NCI-H1694 treated with DMSO at 0.1 percent for 48 hours (cell line): ENCODE data around the gene SIX3.

Source experiments
- DNase-seq: peaks from one replicate; lab custom pipeline; 2025; lab: John Stamatoyannopoulos, UW

Gene SIX3

DNA sequence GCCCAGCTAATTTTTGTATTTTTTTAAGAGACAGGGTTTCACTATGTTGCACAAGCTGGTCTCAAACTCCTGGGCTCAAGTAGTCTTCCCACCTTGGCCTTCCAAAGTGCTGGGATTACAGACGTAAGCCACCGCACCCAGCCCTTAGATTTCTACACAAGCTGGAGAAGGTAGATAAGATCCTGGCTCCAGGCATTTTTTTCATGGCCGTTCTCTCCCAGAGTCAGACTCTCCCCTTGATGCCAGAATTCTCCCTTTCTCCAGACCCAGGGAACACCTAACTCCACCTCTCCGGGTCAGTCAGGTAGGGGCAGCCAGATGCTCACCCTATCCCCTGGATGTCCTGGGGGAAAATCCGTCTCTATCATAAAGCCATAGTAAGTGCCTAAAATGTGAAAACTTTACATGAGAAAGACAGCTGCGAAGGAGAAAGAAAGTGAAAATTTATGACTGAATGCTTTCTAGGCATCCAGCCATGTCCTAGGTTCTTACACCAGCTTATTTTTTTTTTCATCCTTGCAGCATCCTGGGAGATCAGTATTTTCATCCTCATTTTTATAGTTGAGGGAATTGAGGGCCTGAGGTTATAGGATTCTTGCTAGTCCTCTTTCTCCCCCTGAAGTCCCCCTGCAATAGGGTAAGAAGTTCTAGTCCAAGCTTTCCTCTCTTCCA, 16.3 kb downstream of the SIX3 start:
- no peak for DNase-seq

DNA sequence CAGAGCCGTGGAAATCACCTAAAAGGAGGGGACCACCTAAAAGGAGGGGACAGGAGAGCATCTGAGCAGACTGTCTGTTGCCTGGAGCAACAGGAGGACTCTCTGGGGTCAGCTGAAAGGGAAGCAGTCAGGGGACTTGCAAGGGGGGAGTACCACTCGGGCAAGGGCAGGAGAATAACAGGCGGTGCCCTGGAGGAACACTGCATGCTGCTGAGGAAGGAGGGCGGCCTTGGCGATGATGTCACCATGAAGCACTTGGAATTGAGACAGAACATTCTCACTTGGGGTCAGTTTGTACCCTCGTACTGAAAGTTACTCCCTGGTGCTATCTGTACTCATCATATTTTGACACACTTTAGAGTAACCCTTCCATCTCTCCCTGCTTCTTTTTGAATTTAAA, 18.4 kb downstream of the SIX3 start:
- no peak for DNase-seq

DNA sequence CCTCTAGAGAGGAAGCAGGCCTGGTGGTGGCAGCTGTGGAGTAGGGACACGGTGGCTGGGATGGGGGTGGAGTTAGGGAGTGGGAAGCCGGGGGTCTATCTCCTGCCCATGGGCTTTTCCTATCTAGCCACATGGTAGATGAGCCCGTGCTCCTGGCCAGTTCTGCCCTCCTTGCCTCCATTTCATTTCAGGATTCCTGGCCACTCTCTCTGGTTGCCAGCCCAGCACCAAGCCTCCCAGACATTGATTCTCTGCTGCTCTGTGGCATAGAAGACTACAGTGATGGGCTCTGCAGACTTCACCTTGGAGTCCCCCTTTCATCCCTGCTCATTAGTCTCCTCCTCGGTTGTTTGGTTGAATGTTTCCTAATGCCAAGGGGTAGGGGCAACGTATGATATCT, 19.4 kb downstream of the SIX3 start:
- no peak for DNase-seq

DNA sequence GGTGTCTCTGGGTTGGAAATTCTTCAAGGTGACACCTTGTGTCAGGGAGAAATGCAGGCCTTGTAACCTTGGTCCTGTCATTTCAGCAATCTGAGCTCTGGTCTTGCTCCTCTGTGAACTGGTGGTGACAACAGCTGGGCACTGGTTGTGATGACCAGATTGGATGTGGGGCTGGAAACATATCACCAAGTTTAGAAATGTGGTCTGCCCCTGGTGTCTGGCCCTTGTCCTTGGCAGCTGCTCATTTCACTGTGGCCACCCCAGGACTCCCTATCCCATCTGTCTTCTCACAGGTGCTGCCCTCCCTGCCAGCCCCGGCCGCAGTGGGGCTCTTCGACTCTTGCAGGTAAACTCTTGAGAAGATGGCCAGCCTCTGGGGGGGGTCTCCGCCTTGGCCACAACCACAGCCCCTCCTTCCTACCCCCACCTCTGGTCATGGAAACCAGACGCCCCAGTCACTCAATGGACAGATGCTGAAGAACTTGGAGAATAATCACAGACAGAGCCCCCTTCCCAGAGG, 20.7 kb downstream of the SIX3 start:
- no peak for DNase-seq

DNA sequence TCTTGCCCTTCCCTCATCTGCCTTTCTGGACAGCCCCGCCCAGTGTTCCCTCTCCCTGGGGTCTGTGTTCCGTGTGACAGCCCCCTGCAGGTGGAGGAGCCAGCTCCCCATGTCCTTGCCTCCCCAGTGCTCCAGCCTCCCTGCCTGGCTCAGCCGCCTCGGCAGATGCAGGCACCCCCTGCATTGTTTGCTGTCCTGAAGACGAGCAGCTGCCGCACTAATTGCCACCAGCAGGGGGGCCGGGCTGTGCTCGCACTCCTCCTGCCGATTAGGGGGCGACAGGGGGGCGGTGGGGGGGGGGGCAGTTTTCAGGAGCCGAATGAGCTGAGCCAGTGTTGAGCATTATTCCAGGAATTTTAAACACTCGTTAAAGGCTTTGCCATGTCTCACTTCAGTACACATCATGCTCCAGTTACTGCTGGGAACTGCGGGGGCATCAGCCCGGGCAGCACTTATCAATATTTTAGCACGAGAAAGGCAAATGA, 23.3 kb downstream of the SIX3 start:
- DNase-seq, result peak; percentile 96

DNA sequence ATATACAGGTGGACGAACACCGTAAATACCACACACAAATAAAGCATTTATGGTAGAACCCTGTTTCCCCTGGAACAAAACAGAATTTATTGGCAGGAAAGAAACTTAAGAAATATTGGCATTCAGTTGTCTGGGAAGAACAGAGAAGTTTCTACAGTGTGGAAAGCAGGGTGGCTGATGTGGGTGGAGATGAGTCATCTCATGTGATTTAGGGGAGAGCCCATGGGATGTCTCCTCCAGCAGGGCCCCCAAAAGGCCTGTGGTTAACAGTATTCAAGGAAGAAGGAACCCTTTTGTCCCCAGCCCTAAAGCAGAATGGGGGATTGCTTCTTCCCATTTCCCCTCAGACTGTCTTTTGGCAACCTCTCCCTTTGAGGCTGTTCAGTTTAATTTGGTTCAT, 24.2 kb downstream of the SIX3 start:
- no peak for DNase-seq

DNA sequence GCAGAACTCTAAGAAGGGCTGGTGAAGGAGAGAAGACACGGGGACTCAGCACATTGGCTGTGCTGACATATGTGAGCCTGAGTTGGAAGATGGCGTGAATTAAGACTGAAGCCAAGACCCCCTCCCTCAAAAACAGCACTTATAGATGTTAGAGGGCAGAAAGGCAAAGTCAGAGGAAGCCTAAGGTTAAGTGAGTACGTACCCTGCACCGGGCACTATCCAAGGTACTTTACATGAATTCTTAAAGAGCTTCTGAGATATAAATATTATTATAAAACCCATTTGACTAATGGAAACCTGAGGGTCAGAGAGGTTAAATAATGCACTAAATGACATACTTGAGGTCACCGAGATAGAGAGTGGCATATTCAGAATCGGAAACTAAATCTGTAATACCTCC, 25.6 kb downstream of the SIX3 start:
- no peak for DNase-seq

DNA sequence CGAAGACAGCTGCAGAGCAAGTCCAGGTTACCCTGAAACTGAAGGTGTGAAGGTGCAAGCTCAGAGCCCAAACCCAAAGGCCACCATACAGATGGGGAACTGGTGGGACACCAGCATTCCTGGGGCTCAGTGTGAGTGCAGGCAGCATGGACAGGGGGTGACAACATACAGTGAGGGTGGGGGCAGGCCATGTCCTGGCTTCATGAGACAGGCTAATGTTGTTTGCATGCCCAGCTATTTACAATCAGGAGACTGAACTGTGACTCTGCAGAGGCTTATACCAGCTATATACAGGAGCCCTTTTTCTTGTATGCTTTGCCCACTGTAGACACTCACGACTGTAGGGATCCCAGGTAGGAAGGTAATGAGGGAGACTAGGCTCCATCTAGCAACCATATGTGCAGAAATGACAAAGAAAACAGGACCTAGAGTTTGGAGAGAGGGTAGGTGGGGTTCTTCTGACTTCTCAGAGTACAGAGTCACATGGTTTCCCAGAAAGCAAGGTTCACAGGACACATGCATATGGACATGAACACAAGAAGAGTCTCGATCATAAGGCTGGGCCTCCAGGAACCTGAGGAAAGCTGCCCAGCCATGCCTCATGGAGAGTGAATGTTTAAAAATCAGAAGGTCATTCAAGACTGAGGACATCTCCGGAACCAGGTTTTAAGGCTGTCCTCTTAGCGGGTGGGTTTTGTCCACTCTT, 26.4 kb downstream of the SIX3 start:
- DNase-seq, result no peak

DNA sequence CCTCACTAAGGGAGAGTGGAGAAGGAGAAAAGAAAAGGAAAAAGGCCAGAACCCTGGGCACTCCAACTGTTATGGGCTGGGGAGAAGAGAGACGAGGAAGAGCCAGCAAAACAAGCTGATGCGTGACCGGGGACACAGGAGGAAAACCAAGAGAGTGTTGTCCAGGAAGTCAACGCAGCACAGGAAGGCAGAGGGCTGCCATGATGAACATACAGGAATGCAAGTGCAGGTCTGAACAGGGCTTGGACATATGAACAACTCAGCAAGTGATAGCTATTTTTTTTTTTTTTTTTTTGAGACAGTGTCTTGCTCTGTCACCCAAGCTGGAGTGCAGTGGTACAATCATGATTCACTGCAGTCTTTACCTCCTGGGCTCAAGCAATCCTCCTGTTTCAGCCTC, 28.4 kb downstream of the SIX3 start:
- no peak for DNase-seq

DNA sequence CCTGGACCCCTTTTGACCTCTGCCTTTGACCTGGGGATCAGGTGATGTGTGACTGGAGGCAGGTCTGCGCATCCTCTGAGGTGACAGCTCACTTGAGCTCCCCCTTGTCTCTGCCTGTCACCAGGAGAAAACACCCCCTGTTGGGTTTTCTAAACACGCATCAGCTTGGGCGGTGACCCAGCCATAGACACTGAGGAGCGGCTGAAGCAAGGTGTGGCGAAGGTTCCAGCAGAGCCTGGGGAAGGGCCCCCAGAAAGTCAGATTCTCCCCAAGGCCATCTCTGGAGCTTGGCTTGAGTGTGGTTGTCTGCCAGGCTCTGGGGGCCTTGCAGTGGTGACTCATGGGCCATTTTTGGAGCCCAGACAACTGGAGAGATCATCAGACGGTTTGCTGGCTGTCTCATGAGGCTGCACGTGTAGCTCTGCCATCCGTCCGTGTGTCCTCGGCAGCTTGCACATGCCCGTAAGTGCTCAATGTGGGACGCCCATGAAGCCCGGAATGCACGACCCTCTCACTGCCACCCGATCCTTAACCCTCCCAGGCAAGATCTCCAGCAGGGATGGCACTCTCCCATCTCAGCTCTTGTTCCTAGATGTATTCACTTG, 29.4 kb downstream of the SIX3 start:
- DNase-seq, result no peak

DNA sequence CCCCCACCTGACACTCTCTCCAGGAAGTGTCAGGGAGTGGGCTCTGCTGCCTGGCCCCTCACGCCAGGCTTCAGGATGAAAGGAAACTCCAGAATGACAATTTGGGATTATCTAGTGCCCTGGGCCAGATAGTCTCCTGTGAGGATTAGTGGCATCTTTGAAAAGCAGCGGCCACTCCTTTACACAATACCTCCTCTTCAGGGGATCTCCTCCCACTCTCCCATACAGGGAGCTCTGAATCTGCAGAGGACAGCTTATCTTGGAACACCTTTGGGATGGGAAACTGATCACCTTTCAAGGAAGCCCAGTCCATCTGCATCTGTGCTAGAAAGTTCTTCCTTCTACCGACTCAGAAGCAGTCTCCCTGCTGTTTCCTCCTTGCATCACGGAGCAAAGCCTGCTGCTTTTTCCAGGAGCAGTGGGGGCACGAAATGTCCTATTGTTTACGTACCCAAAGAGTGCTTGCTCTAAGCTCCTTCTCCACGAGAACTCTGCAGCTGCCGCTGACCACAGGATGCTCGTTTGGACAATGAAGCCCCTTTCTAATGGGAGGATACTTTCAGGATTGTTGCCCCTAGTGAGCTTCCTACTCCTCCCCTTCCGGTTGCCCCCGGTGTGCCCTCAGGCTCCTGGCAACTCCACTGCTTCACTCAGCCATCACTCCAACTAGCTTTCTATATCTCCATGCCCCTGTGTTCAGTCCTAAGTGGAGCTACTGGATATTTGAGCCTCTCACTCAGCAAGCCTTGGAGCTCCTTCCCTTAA, 31.5 kb downstream of the SIX3 start:
- no peak for DNase-seq

DNA sequence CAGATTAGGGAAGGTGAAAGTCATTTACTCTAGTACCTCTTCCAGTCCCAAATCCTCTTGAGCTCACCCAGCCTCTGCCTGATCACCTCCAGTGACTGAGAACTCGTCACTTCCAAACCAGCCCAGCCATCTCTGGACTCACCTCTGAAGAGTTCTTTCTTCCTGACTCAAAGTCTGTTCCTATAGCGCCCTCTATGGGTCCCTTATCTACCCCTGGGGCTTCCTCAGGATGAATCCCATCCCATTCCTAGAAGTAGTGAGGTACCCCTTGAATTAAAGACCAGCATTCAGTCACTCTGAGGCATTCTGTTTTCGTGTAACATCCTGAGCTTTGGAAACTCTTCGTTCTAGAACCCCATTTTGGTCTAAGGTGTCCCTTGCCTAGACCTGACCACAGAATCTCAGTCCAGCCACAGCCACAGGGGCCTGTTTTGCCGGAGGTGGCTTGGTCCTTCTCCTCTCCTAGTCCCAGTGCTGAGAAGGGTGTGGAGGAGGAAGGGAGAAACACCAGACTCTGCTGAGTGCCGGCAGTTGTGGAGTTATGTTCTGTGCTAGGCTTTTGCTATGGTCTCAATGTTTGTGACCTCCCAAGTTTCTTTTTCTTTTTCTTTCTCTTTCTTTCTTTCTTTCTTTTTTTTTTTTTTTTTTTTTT, 32.7 kb downstream of the SIX3 start:
- peak; percentile 73 for DNase-seq

DNA sequence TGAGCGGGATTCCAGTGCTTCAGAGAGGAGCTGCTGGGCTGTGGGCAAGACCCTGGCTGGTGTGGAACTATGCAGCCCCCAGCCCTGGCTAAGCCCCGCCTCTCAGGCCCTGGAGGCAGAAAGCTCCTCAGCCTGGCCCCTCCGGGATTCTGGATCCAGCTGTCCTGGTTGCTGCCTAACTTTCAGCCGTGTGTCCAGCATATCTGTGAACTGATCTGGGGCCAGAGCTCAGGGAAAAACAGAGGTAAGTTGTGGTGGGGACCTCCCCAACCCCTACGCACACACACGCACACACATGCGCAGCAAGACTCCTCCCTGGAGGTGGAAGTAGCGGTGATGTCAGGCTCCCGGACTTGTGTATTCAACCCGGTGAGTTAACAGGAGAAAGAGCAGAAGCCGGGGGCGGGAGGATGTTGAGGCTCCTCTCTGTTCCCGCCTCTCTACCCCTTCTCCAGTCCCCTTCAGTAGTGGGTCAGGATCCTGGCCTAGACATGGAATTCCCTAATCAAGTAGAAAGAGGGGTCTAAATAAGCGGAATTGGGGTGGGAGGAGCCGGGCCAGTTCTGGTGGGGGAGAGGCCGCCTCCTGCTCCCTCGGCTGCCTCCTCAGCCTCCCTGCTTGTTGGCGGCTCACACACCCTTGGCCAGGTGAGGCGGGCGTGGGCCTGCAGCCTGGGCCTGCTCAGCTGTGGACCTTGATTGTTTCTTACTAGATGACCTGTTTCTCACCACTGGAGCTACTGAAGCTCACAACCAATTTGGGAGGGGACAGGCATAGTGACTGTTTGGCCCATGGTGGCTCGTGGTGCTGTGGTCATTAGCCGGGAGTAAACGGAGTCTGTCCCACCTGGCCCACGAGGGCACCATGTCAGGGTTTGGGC, 34.3 kb downstream of the SIX3 start:
- DNase-seq, result no peak

DNA sequence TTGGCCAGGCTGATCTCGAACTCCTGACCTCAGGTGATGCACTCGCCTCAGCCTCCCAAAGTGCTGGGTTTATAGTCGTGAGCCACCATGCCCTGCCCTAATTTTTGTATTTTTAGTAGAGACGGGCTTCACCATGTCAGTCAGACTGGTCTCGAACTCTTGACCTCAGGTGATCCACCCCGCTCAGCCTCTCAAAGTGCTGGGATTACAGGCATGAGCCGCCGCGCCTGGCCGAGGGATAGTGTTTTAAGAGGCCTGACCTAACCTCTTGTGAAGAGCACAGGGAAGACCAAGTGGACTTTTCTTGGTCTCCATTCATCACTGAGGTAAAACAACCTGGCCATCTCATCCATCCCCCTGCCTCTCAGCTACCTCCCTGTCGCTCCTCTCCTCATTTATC, 38.1 kb downstream of the SIX3 start:
- DNase-seq, result no peak

DNA sequence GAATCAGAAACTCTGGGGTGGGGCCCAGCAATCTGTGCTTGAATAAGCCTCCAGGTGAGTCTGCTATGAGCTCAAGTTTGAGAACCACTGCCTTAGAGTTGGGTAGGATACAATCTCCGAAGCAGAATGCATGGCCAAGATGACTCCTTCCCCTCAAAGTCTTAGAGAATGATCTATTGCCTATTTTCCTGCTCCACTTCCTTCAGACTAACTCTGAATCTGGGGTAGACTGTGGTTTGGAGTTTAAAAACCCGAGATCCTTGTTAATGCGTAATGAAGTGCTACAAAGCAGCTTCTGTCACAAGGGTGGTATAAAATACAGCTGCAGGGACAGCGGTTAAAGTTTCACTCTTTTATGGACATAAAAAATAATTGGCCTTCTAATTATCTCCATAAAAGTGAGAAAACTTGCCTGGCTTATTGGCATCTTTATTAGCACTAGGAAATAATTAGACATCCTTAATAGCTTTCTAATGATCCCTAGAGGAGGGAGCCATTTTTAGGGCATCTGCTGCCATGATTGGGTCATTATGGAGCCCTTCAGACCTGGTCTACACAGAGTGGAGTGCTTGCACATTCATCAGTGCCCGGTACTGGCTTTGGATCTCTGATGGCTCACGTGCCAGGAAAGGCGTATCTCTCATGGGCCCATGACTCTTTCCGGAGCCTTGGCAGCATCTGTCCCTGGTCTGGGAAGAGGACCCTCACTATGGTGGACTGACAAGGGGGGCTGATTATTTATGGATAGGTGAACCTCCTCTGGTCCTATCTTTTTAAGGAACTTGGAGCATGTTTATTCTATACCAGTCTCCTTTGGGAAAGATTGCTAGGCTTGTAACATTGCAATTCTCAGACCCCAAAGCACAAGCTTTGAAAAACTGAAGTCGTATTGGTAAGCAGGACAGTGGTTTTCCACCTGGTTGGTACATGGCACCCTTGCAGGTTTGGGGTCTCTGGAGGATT, 39.5 kb downstream of the SIX3 start:
- DNase-seq, result no peak

DNA sequence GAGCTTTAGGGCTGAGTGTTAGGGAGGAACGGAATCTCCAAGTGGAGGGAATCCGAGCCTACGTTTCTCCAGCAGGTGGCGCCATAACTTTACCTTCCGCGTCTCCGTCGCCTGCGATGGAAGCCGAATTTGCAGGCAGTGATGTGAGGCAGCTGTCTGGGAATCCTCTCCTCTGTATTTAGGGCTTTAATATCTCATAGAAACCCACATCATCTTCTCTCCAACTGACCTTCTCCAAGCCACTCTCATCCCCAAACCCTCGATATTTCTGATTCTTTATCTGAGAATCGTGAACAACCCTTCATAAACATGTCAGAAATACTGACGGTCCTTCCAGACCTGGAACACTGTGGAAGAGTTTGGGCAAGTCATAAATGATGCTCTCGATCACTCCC, 40.2 kb downstream of the SIX3 start:
- peak; percentile 75 for DNase-seq

DNA sequence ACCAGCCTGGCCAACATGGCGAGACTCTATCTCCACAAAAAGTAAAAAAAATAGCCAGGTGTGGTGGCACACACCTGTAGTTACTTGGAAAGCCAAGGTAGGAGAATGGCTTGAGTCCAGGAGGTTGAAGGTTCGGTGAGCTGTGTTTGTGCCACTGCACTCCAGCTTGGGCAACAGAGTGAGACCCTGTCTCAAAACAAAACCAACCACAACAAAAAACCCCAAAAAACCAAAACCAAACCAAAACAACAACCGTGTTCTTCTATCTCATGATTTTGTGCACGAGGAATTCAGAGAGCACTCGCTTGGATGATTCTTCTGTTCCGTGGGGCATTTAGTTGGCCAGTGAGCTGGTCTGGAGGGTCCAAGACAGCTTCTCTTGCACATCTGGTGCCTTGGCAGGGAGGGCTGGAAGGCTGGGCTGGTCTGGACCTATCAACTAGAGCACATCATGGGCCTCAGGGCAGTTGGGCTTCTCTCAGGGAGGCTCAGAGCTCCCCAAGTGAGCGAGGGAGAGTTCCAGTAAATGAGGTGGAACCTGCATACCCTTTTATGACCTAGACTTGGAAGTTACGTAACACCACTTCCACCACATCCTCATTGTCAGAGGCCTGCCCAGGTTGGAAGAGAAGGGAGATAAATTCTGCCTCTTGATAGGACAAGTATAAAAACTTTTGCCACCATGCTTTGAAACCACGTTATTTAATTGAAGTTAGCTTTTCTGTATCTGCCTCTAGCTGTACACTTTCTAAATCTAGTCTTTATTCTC, 42.5 kb downstream of the SIX3 start:
- DNase-seq, result no peak

DNA sequence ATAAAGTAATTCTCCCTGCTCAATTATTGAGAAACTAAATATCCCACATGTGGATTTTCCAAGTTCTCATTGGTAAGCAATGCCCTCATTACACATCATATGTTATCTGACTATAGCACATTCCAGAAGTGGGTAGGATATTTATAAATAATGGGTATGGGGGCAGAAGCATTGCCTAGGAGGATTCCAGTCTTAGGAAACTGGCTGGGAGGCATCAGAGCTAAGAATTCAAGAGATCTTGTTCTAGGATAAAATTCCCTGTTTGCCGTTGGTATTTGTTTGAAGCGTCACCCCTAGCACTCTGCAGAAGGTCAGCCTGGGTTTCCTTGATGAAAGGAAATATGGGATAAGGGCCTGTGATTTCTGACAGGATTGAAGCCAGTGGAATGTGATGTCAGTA, 47.7 kb downstream of the SIX3 start:
- no peak for DNase-seq

DNA sequence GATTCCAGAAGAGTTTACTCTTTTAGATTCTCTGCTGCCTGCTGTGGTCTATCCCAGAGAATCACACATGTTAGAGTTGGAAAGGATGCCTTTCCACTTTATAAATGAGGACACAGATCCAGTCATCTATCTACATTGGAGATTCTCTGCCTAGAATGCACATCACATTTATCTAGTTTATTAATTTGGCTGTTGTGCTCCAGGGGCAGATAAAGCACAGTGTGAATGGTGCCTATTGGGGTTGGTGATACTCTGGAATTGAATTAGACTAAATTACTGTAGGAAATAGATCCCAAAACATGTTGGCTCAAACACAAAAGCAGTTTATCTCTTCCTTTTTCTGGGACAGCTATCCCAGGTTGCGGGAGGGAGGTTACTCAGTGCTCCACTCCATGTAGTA, 52.9 kb downstream of the SIX3 start:
- DNase-seq, result no peak
